Measurements from ENCODE around the gene ISM2.

ISM2 gene

GRCh38 chr14:77505031-77505430 is 6.4 kb upstream of the ISM2 start:
- DNase-seq: no peak

GRCh38 chr14:77503138-77503537 is 4.5 kb upstream of the ISM2 start:
- no peak for DNase-seq

- DNase-seq: no peak
Observed at GRCh38 chr14:77502109-77502782, 3.6 kb upstream of the ISM2 start.

- DNase-seq: no peak
Observed at GRCh38 chr14:77498984-77499527, 440 bp upstream of the ISM2 start.

- no peak for DNase-seq
Observed at GRCh38 chr14:77495334-77495733, 3.3 kb downstream of the ISM2 start.

GRCh38 chr14:77491056-77491455 is 7.6 kb downstream of the ISM2 start:
- DNase-seq: no peak

GRCh38 chr14:77490347-77490986 is 8.1 kb downstream of the ISM2 start:
- DNase-seq: no peak

- no peak for DNase-seq
Observed at GRCh38 chr14:77489041-77489440, 9.6 kb downstream of the ISM2 start.

GRCh38 chr14:77488558-77488957 is 10.1 kb downstream of the ISM2 start:
- DNase-seq: no peak

GRCh38 chr14:77485901-77486678 is 12.5 kb downstream of the ISM2 start:
- DNase-seq: no peak

GRCh38 chr14:77485256-77485655 is 13.4 kb downstream of the ISM2 start:
- no peak for DNase-seq

- no peak for DNase-seq
Observed at GRCh38 chr14:77482422-77482821, 16.2 kb downstream of the ISM2 start.

GRCh38 chr14:77478796-77479195 is 19.8 kb downstream of the ISM2 start:
- no peak for DNase-seq

GRCh38 chr14:77478029-77478428 is 20.6 kb downstream of the ISM2 start:
- DNase-seq: no peak

GRCh38 chr14:77475432-77476115 is 23.0 kb downstream of the ISM2 start:
- no peak for DNase-seq

- no peak for DNase-seq
Observed at GRCh38 chr14:77474479-77475177, 24.0 kb downstream of the ISM2 start.

- no peak for DNase-seq
Observed at GRCh38 chr14:77473921-77474320, 24.7 kb downstream of the ISM2 start.

GRCh38 chr14:77470224-77470870 is 28.3 kb downstream of the ISM2 start:
- no peak for DNase-seq

- no peak for DNase-seq
Observed at GRCh38 chr14:77469539-77469938, 29.1 kb downstream of the ISM2 start.

GRCh38 chr14:77469067-77469505 is 29.5 kb downstream of the ISM2 start:
- no peak for DNase-seq

- DNase-seq: no peak
Observed at GRCh38 chr14:77467801-77468200, 30.8 kb downstream of the ISM2 start.
